ENCODE measurements around the gene RASSF8.

- TF ChIP-seq, protein P1, sequence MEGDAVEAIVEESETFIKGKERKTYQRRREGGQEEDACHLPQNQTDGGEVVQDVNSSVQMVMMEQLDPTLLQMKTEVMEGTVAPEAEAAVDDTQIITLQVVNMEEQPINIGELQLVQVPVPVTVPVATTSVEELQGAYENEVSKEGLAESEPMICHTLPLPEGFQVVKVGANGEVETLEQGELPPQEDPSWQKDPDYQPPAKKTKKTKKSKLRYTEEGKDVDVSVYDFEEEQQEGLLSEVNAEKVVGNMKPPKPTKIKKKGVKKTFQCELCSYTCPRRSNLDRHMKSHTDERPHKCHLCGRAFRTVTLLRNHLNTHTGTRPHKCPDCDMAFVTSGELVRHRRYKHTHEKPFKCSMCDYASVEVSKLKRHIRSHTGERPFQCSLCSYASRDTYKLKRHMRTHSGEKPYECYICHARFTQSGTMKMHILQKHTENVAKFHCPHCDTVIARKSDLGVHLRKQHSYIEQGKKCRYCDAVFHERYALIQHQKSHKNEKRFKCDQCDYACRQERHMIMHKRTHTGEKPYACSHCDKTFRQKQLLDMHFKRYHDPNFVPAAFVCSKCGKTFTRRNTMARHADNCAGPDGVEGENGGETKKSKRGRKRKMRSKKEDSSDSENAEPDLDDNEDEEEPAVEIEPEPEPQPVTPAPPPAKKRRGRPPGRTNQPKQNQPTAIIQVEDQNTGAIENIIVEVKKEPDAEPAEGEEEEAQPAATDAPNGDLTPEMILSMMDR (IDR thresholded peaks at IDR 0.05; ENCODE audit: low read length): no peak
- no peak for TF ChIP-seq EZH2phosphoT487 (IDR thresholded peaks at IDR 0.05; ENCODE audit: low read length)
- no peak for TF ChIP-seq EZH2 (optimal IDR thresholded peaks at IDR 0.05; ENCODE audit: low read depth, low read length)
Observed at GRCh38 chr12:26080911-26081310, 122.4 kb downstream of the RASSF8 start.

All from MM.1S (cell line).